Fibroblast of lung (primary cell): ENCODE results near the gene TAF11. TPM values are rescaled to one million over a fixed set of nuclear protein-coding genes. Genes with fewer than 3 reads are reported as not detected.

Source experiments
- DNase-seq, 2 donors: peaks; one replicate each; pipeline versions ENCODE4 v3.0.0 to v3.0.0-alpha.2; 2010; ENCODE audit warnings: low read depth in 2 of 2
- H2AFZ ChIP-seq: 2 replicates; pipeline ENCODE4 v1.5.1; 2012; ENCODE audit warnings: low read length, control low read depth, inconsistent platforms
- H3K27ac ChIP-seq: 2 replicates; pipeline ENCODE4 v1.5.1; 2011; ENCODE audit warnings: low read length, control low read depth; ENCODE audit not compliant: insufficient read depth
- H3K27me3 ChIP-seq: 2 replicates; pipeline ENCODE4 v1.5.1; 2011; ENCODE audit warnings: mild to moderate bottlenecking, low read length; ENCODE audit not compliant: control insufficient read depth, insufficient read depth
- H3K36me3 ChIP-seq: 2 replicates; pipeline ENCODE4 v1.5.1; 2011; ENCODE audit warnings: low read length; ENCODE audit not compliant: control insufficient read depth, insufficient read depth
- H3K4me1 ChIP-seq: 2 replicates; pipeline ENCODE4 v1.5.1; 2011; ENCODE audit warnings: low read length; ENCODE audit not compliant: control insufficient read depth, insufficient read depth; ENCODE audit errors: extremely low read depth
- H3K4me2 ChIP-seq: 2 replicates; pipeline ENCODE4 v1.5.1; 2011; ENCODE audit warnings: low read length, control low read depth; ENCODE audit not compliant: insufficient read depth; ENCODE audit errors: extremely low read depth
- H3K4me3 ChIP-seq, 4 experiments: fragments of 200-600 bp in 1 of 4; sonication (generic) in 1 of 4; replicated peaks in 1 of 4; 2 replicates each; pipeline ENCODE4 v1.5.1; 2011 to 2016; ENCODE audit warnings: low read length in 4 of 4, low read depth in 3 of 4, mild to moderate bottlenecking in 3 of 4, control low read depth in 2 of 4, inconsistent platforms in 1 of 4, mixed read lengths in 1 of 4; ENCODE audit not compliant: insufficient read depth in 1 of 4; ENCODE audit errors: control extremely low read depth in 1 of 4
- H3K79me2 ChIP-seq: 2 replicates; pipeline ENCODE4 v1.5.1; 2012; ENCODE audit warnings: mild to moderate bottlenecking, low read length, inconsistent platforms; ENCODE audit not compliant: control insufficient read depth, insufficient read depth
- H3K9ac ChIP-seq: 2 replicates; pipeline ENCODE4 v1.5.1; 2011; ENCODE audit warnings: mild to moderate bottlenecking, low read length, control low read depth; ENCODE audit not compliant: insufficient read depth
- H3K9me3 ChIP-seq: 2 replicates; pipeline ENCODE4 v1.5.1; 2012; ENCODE audit warnings: low read depth, low read length; ENCODE audit not compliant: control insufficient read depth, insufficient read depth
- H4K20me1 ChIP-seq: 2 replicates; pipeline ENCODE4 v1.5.1; 2011; ENCODE audit warnings: low read length; ENCODE audit not compliant: control insufficient read depth, insufficient read depth; ENCODE audit errors: extremely low read depth
- CTCF ChIP-seq, 2 donors: IDR thresholded peaks in 1 of 2; conservative IDR thresholded peaks in 1 of 2; 1 replicate in 1 of 2; 2 replicates in 1 of 2; pipeline ENCODE4 v1.5.1; 2011 to 2012; ENCODE audit warnings: low read length in 2 of 2, control low read depth in 1 of 2, inconsistent platforms in 1 of 2, low read depth in 1 of 2, mild to moderate bottlenecking in 1 of 2
- EZH2 ChIP-seq: IDR thresholded peaks from 2 replicates; pipeline ENCODE4 v1.5.1; 2012; ENCODE audit warnings: low read length, control low read depth, mild to moderate bottlenecking; ENCODE audit errors: missing control alignments
- polyA plus RNA-seq, 2 donors: library from polyadenylated mRNA; depleted of rRNA in 1 of 2; stranded (reverse) in 1 of 2; unstranded in 1 of 2; fragments of >200 nt; gene quantifications; 2 replicates each; pipeline ENCODE4 v1.2.1, GENCODE V29; 2011 to 2012; ENCODE audit warnings: missing spikeins in 1 of 2
- total RNA-seq: library from RNA; depleted of rRNA; stranded (reverse); fragments of >200 nt; gene quantifications from 2 replicates; pipeline ENCODE4 v1.2.1, GENCODE V29; 2014

TAF11 gene
- total and polyA plus RNA-seq, 2 donors (not counting 1 experiment from before 2014, with no cell fraction given): 13.9 to 35.6 TPM

DNA sequence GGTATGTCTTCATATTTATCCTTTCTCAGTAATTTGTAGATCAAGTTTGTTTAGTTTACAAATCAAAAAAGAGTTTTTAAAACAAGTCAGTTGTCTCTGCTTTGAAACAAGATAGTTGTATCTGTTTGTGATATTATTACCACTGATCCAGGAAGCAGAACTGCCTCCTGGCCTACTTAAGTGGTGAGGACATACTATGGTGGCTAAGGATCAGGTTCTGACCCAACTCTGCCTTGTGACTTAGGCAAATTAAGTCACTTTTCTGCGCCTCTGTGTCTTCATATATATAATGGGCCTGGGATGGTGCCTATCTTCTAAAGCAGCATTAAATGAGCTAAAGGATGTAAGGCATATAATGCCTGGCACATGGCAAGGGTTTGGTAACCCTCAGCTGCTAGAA lies 9.9 kb upstream of the TAF11 start:
- TF ChIP-seq CTCF (conservative IDR thresholded peaks at IDR 0.05 in 1 of 2, IDR thresholded peaks at IDR 0.05 in 1 of 2; ENCODE audit: low read depth in 1 of 2, low read length in 2 of 2): no peak
- TF ChIP-seq EZH2: no peak
- H3K4me2 ChIP-seq: no peak overlapping the region
- H4K20me1 ChIP-seq: no peaks in the 10 kb centered on the region
- H3K4me3 ChIP-seq: no peak overlapping the region
- DNase-seq: no peak
- no peak overlapping the region for H2AFZ ChIP-seq
- no peak overlapping the region for H3K27ac ChIP-seq
- no peaks in the 10 kb centered on the region for H3K9me3 ChIP-seq
- no peaks in the 10 kb centered on the region for H3K27me3 ChIP-seq
- H3K4me1 ChIP-seq: no peaks in the 10 kb centered on the region
- no peaks in the 10 kb centered on the region for H3K36me3 ChIP-seq
- no peaks in the 10 kb centered on the region for H3K79me2 ChIP-seq
- H3K9ac ChIP-seq: no peak overlapping the region

DNA sequence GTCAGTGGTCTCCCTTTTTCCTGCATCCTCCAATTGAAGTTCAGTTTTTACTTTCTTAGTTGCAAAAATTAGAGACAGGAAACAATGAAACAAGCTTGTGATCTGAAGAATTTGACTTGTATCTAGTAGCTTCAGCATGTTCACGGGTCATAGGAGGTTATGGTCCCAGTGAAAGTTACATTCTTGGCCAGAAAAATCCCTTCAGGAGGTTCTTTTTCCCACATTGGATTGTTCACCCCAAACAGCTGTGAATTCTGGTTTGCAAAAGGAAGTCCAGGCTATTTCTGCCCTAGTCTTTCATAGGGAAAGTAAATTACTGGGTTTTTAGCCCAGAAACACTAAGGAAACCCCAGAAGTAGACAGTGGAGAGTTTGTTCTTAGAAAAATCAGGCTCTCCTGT lies 9.3 kb upstream of the TAF11 start:
- no peak overlapping the region for H2AFZ ChIP-seq
- H3K36me3 ChIP-seq: no peaks in the 10 kb centered on the region
- no peak overlapping the region for H3K4me2 ChIP-seq
- TF ChIP-seq CTCF (conservative IDR thresholded peaks at IDR 0.05 in 1 of 2, IDR thresholded peaks at IDR 0.05 in 1 of 2; ENCODE audit: low read depth in 1 of 2, low read length in 2 of 2) (no peak), EZH2 (no peak)
- H3K27ac ChIP-seq: no peak overlapping the region
- H3K4me1 ChIP-seq: no peaks in the 10 kb centered on the region
- no peak overlapping the region for H3K4me3 ChIP-seq
- no peaks in the 10 kb centered on the region for H3K79me2 ChIP-seq
- H4K20me1 ChIP-seq: no peaks in the 10 kb centered on the region
- H3K9ac ChIP-seq: no peak overlapping the region
- no peak for DNase-seq
- H3K27me3 ChIP-seq: no peaks in the 10 kb centered on the region
- H3K9me3 ChIP-seq: no peaks in the 10 kb centered on the region

- Histone ChIP-seq H3K4me1 (no peaks in the 10 kb centered on the region), H4K20me1 (no peaks in the 10 kb centered on the region), H2AFZ (no peak overlapping the region), H3K9ac (no peak overlapping the region), H3K79me2 (no peaks in the 10 kb centered on the region), H3K27ac (no peak overlapping the region), H3K4me3 (no peak overlapping the region), H3K9me3 (no peaks in the 10 kb centered on the region), H3K27me3 (no peaks in the 10 kb centered on the region), H3K36me3 (no peaks in the 10 kb centered on the region), H3K4me2 (no peak overlapping the region)
- no peak for DNase-seq
- TF ChIP-seq CTCF (conservative IDR thresholded peaks at IDR 0.05 in 1 of 2, IDR thresholded peaks at IDR 0.05 in 1 of 2; ENCODE audit: low read depth in 1 of 2, low read length in 2 of 2) (no peak), EZH2 (no peak)
Measured at GRCh38 chr6:34894693-34895092, 6.9 kb upstream of the TAF11 start.
